Aorta (tissue), 5 donors: ENCODE results near the gene TMEM176A. TPM values are rescaled to one million over a fixed set of nuclear protein-coding genes. Genes with fewer than 3 reads are reported as not detected.
A peak's percentile ranks its signal among the peaks of the same experiment; 100 is the strongest.

Experiments used
- ATAC-seq: fragments of 200-7000 bp; cut with Tn5 transposase; one replicate; pipeline ENCODE4 v1.9.1; 2022; ENCODE audit warnings: moderate library complexity; ENCODE audit not compliant: low FRiP score
- DNase-seq, 2 donors: peaks; one replicate each; pipeline ENCODE4 v3.0.0-alpha.2; 2020
- H3K27ac ChIP-seq, 2 donors: one replicate each; pipeline ENCODE4 v1.5.1; 2013; ENCODE audit warnings: low read length in 2 of 2, mild to moderate bottlenecking in 2 of 2, moderate library complexity in 2 of 2, control low read depth in 1 of 2, inconsistent platforms in 1 of 2, low read depth in 1 of 2
- H3K27me3 ChIP-seq, 2 donors: one replicate each; pipeline ENCODE4 v1.6.1; 2013; ENCODE audit warnings: control low read depth in 1 of 2, low read length in 1 of 2, mild to moderate bottlenecking in 1 of 2, moderate library complexity in 1 of 2; ENCODE audit not compliant: insufficient read depth in 2 of 2, control insufficient read depth in 1 of 2
- H3K36me3 ChIP-seq, 2 donors: one replicate each; pipeline ENCODE4 v1.6.1; 2013; ENCODE audit warnings: control low read depth in 1 of 2, low read length in 1 of 2, mild to moderate bottlenecking in 1 of 2; ENCODE audit not compliant: insufficient read depth in 2 of 2, control insufficient read depth in 1 of 2
- H3K4me1 ChIP-seq, 2 donors: one replicate each; pipeline ENCODE4 v1.6.1; 2013; ENCODE audit warnings: low read length in 2 of 2, control low read depth in 1 of 2, mild to moderate bottlenecking in 1 of 2, moderate library complexity in 1 of 2; ENCODE audit not compliant: insufficient read depth in 2 of 2, control insufficient read depth in 1 of 2
- H3K4me3 ChIP-seq, 2 donors: one replicate each; pipeline ENCODE4 v1.5.1; 2013; ENCODE audit warnings: low read length in 2 of 2, control low read depth in 1 of 2, mild to moderate bottlenecking in 1 of 2
- H3K9me3 ChIP-seq: one replicate; pipeline ENCODE4 v1.6.1; 2013; ENCODE audit warnings: mild to moderate bottlenecking, low read length; ENCODE audit not compliant: control insufficient read depth
- WGBS, 2 donors: extraction: QIAGEN DNeasy Blood & Tissue Kit; methylation state at CpG; one replicate each; pipeline ENCODE4 v1.1.7; 2013; 5-methylcytosine and 5-hydroxymethylcytosine counted together
- intact Hi-C, 2 donors: fragments of 100-400 bp; cut with DNase I; formaldehyde crosslinking; loops; one replicate each; pipeline versions ENCODE4 v1.14.2 to v1.15.0; 2022
- polyA plus RNA-seq, 2 donors: library from polyadenylated mRNA; stranded (reverse); fragments of 200-250 nt; gene quantifications; one replicate each; pipeline ENCODE4 v1.2.3, GENCODE V29; 2013
- total RNA-seq, 2 donors: library from RNA; stranded (reverse); fragmentation: NEBNext Ultra II Directional; extraction: Animal tissue kit (Norgen Biotek cat#: 25700); gene quantifications; one replicate each; pipeline ENCODE4 v1.2.1, GENCODE V29; 2021
- donor health status: healthy with polysubstance abuse.
- donor health status: Bipolar disorder and iron deficiency.
- donor health status: DM: no; HTN: no; CAD: no.
- donor health status: DM: no; HTN: no; CAD: no.
- donor health status: DM: yes; HTN: yes; CAD: no.

TMEM176A gene
- total and polyA plus RNA-seq, 4 donors: 3.7 to 77.7 (median 37.0) TPM

DNA sequence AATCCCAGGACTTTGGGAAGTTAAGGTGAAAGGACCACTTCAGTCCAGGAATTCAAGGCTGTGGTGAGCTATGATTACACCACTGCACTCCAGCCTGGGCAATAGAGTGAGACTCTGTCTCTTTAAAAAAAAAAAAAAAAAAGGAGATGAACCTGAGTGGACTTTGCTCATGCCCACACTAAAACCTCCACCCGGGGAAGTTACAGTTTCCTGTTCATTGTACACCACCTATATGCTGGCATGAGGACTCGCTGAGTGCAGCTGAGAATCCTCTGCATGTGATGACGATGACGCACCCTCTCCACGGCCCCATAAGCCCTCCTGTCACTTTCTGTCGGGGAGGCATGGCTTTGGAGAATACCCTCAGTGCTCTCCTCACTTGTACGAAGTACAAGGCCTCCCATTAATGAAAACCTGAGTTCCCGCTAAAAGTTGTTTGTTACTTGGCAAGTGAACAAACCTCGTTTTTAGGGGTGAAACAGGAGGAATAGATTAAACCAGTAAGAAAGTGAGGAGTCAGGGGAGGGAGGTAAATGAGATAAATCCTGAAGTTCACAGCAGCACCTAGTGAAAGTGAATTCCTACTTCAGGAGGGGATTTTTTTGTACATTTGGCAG lies 16.3 kb upstream of the TMEM176A start:
- no peak overlapping the region for H3K27ac ChIP-seq
- no peak for ATAC-seq

GRCh38 chr7:150784954-150785353 lies 15.6 kb upstream of the TMEM176A start:
- DNase-seq: peak in 1 of 2 donors; percentile 63
- Histone ChIP-seq H3K4me3 (no peak overlapping the region), H3K27ac (no peak overlapping the region), H3K4me1 (no peaks in the 10 kb centered on the region), H3K9me3 (no peaks in the 10 kb centered on the region), H3K27me3 (no peaks in the 10 kb centered on the region), H3K36me3 (no peaks in the 10 kb centered on the region)
- intact Hi-C loops: no loop called here
- WGBS, 2 donors: 66 to 81% methylated on average over 4 of the region's 4 CpGs
- ATAC-seq: peak; percentile 3

More for the DNA sequence above, 16.3 kb upstream of the TMEM176A start:
- Histone ChIP-seq H3K27me3 (no peaks in the 10 kb centered on the region), H3K4me1 (no peaks in the 10 kb centered on the region), H3K36me3 (no peaks in the 10 kb centered on the region), H3K9me3 (no peaks in the 10 kb centered on the region), H3K4me3 (no peak overlapping the region)
- whole genome bisulfite sequencing, 2 donors: 76 to 77% methylated on average over 9 of the region's 9 CpGs
- DNase-seq: no peak
- intact Hi-C loops: no loop called here

DNA sequence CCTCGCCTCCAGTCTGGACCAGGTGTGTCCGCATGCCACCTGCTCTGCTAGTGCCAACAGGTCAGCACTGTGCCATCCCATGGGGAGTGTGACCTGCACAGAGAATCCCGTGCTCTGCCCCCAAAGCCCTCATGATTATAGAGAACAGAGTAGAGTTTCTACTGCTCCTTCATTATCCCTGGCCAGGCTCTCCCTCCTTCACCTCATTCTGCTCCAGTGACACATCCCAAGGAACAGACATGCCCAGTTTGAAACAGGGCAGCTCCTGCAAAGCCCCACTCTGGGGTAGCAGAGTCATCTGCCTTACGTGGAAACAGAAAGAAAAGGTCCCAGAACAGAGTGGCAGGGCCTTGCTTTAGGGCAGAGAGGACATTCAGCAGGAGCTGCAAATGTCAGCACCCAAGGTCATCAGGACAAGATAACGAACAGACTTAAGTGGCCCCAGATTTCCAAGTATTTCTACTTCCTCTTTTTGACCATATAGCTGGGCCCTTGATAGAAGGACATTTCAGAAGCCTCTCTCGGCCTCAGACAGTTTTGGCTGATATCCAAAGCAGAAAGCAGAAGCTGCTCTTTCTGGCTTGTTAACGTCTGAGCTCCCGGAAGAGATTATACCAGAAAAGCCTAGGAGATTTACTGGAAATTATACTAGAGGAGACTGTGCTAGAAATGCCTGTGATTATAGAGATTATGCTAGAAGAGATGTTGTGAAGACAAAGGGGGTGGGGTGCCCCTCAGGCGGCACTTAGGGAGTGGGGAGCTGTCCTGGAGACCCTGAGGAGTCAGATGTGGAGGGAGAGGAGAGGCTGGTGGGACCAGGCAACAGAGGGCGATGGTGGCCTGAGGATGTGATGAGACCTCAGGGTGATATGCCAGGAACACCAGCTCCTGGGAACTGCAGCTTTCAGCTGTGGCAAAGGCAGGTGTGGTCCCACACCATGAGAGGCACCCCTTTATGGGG lies 13.0 kb upstream of the TMEM176A start:
- H3K27me3 ChIP-seq: no peaks in the 10 kb centered on the region
- ATAC-seq (peak; percentile 20), DNase-seq (no peak)
- H3K27ac ChIP-seq: no peak overlapping the region
- no peak overlapping the region for H3K4me3 ChIP-seq
- H3K4me1 ChIP-seq: no peaks in the 10 kb centered on the region
- intact Hi-C loops: no loop called here
- no peaks in the 10 kb centered on the region for H3K36me3 ChIP-seq
- 58 to 66% methylated on average over 10 of the region's 10 CpGs for WGBS, 2 donors
- no peaks in the 10 kb centered on the region for H3K9me3 ChIP-seq

DNA sequence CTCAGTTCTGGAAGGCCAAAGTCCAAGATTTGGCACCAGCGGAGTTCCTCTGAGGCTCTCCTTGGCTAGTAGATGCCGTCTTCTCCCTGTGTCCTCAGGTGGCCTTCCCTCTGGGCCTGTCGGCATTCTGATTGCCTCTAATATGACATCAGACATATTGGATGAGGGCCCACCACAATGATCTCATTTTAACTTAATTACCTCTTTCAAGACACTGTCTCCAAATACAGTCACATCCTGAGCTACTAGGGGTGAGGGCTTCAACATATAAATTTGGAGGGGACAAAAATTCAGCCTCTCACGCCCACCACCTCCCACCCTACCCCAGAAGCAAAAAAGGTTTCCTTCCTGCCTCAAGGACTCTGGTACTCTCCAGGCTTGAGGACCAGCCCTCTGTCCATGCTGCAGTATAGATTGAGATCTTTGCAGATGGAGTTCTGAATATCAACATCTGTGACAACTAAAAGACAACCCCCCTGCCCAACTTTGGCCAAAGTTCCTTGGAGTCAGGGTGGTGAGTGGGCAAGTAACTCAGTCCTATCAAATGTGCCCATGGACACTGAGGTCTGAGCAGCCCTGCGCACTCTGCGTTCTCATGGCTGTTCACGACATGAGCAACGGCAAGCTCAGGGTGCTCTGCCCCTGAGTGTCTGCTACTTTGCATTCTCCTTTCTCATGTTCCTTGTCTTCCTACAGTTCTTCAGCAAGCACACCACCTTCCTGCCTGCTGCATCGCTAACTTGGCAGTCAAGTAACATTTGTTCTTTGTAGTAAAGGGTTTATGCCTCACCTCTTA lies 11.9 kb upstream of the TMEM176A start:
- intact Hi-C loops: no loop called here
- DNase-seq: no peak
- H3K27ac ChIP-seq: no peak overlapping the region
- no peaks in the 10 kb centered on the region for H3K9me3 ChIP-seq
- peak; percentile 39 for ATAC-seq
- H3K36me3 ChIP-seq: no peaks in the 10 kb centered on the region
- H3K4me3 ChIP-seq: no peak overlapping the region
- WGBS, 2 donors: 56 to 64% methylated on average over 9 of the region's 9 CpGs
- no peaks in the 10 kb centered on the region for H3K27me3 ChIP-seq
- no peaks in the 10 kb centered on the region for H3K4me1 ChIP-seq

- no peak overlapping the region for H3K4me3 ChIP-seq
- ATAC-seq (no peak), DNase-seq (no peak)
- H3K36me3 ChIP-seq: no peaks in the 10 kb centered on the region
- H3K9me3 ChIP-seq: no peaks in the 10 kb centered on the region
- 88 to 91% methylated on average over 9 of the region's 9 CpGs for WGBS, 2 donors
- H3K4me1 ChIP-seq: no peaks in the 10 kb centered on the region
- H3K27me3 ChIP-seq: no peaks in the 10 kb centered on the region
- H3K27ac ChIP-seq: no peak overlapping the region
- intact Hi-C loops: no loop called here
Measured at GRCh38 chr7:150790416-150791075, 10.0 kb upstream of the TMEM176A start.

DNA sequence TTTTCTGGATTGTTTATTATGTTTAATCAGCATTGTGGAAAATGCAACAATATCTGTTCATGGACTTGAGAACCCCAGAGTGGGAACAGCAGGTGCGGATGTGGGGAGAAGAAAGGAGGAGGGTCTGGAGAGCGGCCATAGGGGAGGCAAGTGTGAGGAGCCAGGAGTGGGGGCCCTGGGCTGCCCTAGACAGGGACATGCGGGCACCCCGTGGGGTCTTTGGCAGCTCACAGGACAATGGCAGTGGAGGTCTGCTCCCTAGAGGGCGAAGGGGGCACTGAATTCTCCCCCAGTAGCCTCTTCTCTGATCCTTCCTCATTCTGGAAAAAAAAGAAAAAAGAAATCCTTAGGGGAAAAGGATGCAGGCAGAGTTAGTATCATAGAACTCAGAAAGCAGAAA lies 9.3 kb upstream of the TMEM176A start:
- no peak overlapping the region for H3K4me3 ChIP-seq
- no peaks in the 10 kb centered on the region for H3K27me3 ChIP-seq
- DNase-seq (no peak), ATAC-seq (no peak)
- no peaks in the 10 kb centered on the region for H3K4me1 ChIP-seq
- 77 to 85% methylated on average over 5 of the region's 5 CpGs for WGBS, 2 donors
- intact Hi-C loops: no loop called here
- H3K36me3 ChIP-seq: no peaks in the 10 kb centered on the region
- no peak overlapping the region for H3K27ac ChIP-seq
- H3K9me3 ChIP-seq: no peaks in the 10 kb centered on the region

DNA sequence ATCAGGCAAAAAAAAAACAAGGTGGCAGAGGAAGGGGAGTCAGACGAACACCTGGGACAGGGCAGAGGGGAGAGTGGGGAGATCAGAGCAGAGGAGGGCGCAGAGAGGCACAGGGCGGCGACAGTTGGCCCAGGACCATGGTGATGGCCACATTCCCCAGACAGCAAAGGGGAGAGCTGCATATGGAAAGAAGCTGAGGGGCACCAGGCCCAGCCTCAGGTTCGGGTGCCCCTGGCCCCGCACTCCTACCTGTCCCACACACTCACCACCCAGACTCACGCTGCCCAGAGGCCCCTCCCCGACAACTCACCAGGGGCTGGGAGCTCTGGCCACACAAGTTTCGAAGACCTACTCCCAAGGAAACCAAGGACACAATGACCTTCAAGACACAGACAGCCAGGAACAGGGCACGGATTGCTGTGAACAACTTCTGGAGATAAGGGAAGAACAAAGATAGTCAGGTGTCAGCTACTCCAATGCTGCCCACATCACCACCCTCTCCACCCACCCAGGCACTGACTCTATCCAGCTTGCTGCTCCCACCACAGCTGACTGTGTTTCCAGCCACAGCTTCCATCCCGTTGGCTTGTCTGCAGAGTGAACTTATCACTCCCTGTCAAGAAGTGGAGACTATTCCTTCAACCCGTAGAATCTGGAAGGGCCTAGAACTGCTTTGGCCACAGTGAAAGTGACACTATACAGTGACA lies 8.7 kb upstream of the TMEM176A start:
- DNase-seq (no peak), ATAC-seq (no peak)
- Histone ChIP-seq H3K9me3 (no peaks in the 10 kb centered on the region), H3K4me1 (no peaks in the 10 kb centered on the region), H3K27ac (no peak overlapping the region), H3K4me3 (no peak overlapping the region), H3K27me3 (no peaks in the 10 kb centered on the region), H3K36me3 (no peaks in the 10 kb centered on the region)
- WGBS, 2 donors: 83 to 84% methylated on average over 10 to 12 of the region's 12 CpGs
- intact Hi-C loops: no loop called here
